ENCODE results near the gene SNRPA1. TPM values are rescaled to one million over a fixed set of nuclear protein-coding genes. Genes with fewer than 3 reads are reported as not detected.
A peak's percentile ranks its signal among the peaks of the same experiment; 100 is the strongest.

Gene SNRPA1
- total RNA-seq, 1 donor from 2014 or later: 27.5 TPM

GRCh38 chr15:101269479-101270223, 25.4 kb downstream of the SNRPA1 start:
- DNase-seq (peak; percentile 66), ATAC-seq (peak; percentile 62)
- intact Hi-C loops (cut with micrococcal nuclease): no loop called here

- DNase-seq (peak; percentile 41), ATAC-seq (peak; percentile 58)
- intact Hi-C loops (cut with micrococcal nuclease): no loop called here
These were observed 27.5 kb downstream of the SNRPA1 start for GRCh38 chr15:101267320-101268104.

GRCh38 chr15:101266787-101267186, 28.3 kb downstream of the SNRPA1 start:
- intact Hi-C loops (cut with micrococcal nuclease): no loop called here
- DNase-seq (no peak), ATAC-seq (no peak)

GRCh38 chr15:101266034-101266433, 29.0 kb downstream of the SNRPA1 start:
- ATAC-seq (no peak), DNase-seq (no peak)
- intact Hi-C loops (cut with micrococcal nuclease): no loop called here

- DNase-seq (no peak), ATAC-seq (no peak)
- intact Hi-C loops (cut with micrococcal nuclease): no loop called here
These were observed 30.0 kb downstream of the SNRPA1 start for GRCh38 chr15:101264911-101265641.

GRCh38 chr15:101264011-101264410, 31.0 kb downstream of the SNRPA1 start:
- DNase-seq (no peak), ATAC-seq (no peak)
- intact Hi-C loops (cut with micrococcal nuclease): no loop called here

GRCh38 chr15:101262551-101262950, 32.5 kb downstream of the SNRPA1 start:
- ATAC-seq (no peak), DNase-seq (no peak)
- intact Hi-C loops (cut with micrococcal nuclease): no loop called here

- intact Hi-C loops (cut with micrococcal nuclease): loop anchor here (2.0 to 5.0 kb wide), 2 partner anchors 166 to 244 kb away; no protein-coding TSS in a partner anchor
- DNase-seq: peak; percentile 46
- peak; percentile 67 for ATAC-seq
These were observed 36.6 kb downstream of the SNRPA1 start for GRCh38 chr15:101258238-101259144.

GRCh38 chr15:101256757-101257156, 38.3 kb downstream of the SNRPA1 start:
- DNase-seq (no peak), ATAC-seq (no peak)
- intact Hi-C loops (cut with micrococcal nuclease): loop anchor here (5.0 kb wide), 1 partner anchor 164 kb away; no protein-coding TSS in a partner anchor

GRCh38 chr15:101255615-101256241, 39.3 kb downstream of the SNRPA1 start:
- ATAC-seq (peak; percentile 44), DNase-seq (no peak)
- intact Hi-C loops (cut with micrococcal nuclease): loop anchor here (5.0 kb wide), 1 partner anchor 163 kb away; no protein-coding TSS in a partner anchor

GRCh38 chr15:101255051-101255395, 40.0 kb downstream of the SNRPA1 start:
- intact Hi-C loops (cut with micrococcal nuclease): loop anchor here (5.0 kb wide), 1 partner anchor 163 kb away; no protein-coding TSS in a partner anchor

GRCh38 chr15:101254157-101255050, 40.6 kb downstream of the SNRPA1 start:
- intact Hi-C loops (cut with micrococcal nuclease): loop anchor here (5.0 kb wide), 1 partner anchor 162 kb away; no protein-coding TSS in a partner anchor
- DNase-seq: no peak
- ATAC-seq: no peak

More at GRCh38 chr15:101255051-101255395, 40.0 kb downstream of the SNRPA1 start:
- DNase-seq (no peak), ATAC-seq (no peak)

GRCh38 chr15:101252836-101253235, 42.2 kb downstream of the SNRPA1 start:
- DNase-seq (no peak), ATAC-seq (no peak)
- intact Hi-C loops (cut with micrococcal nuclease): no loop called here

- peak; percentile 89 for ATAC-seq
- peak; percentile 97 for DNase-seq
- intact Hi-C loops (cut with micrococcal nuclease): no loop called here
These were observed 42.9 kb downstream of the SNRPA1 start, which contains the start of gene CHSY1 for GRCh38 chr15:101251830-101252820. TSS of gene CHSY1 (minus strand) at chr15:101252048. CDS start at chr15:101251456, 592 bp downstream.

GRCh38 chr15:101250873-101251829, 43.9 kb downstream of the SNRPA1 start:
- peak; percentile 56 for DNase-seq
- intact Hi-C loops (cut with micrococcal nuclease): no loop called here
- peak; percentile 60 for ATAC-seq

All from left ventricle myocardium superior (tissue), 1 donor.